Stomach (tissue), 4 donors: ENCODE data around the gene STAT1.

ENCODE experiments used
- EP300 ChIP-seq: sonication (generic); formaldehyde crosslinking; IDR thresholded peaks from one replicate; pipeline ENCODE4 v1.6.1; 2017; ENCODE audit warnings: antibody characterized with exemption
- TF ChIP-seq, protein P1 (sequence below), 7 experiments: fragments of 450-650 bp in 4 of 7; fragments of 200-600 bp in 3 of 7; sonication (generic) in 3 of 7; IDR thresholded peaks; one replicate each; pipeline ENCODE4 v1.5.1; 2016 to 2019; ENCODE audit warnings: antibody characterized with exemption in 7 of 7, control low read depth in 2 of 7, mild to moderate bottlenecking in 1 of 7

GRCh38 chr2:191051177-191051576 lies 37.2 kb upstream of the STAT1 start:
- TF ChIP-seq, protein P1, sequence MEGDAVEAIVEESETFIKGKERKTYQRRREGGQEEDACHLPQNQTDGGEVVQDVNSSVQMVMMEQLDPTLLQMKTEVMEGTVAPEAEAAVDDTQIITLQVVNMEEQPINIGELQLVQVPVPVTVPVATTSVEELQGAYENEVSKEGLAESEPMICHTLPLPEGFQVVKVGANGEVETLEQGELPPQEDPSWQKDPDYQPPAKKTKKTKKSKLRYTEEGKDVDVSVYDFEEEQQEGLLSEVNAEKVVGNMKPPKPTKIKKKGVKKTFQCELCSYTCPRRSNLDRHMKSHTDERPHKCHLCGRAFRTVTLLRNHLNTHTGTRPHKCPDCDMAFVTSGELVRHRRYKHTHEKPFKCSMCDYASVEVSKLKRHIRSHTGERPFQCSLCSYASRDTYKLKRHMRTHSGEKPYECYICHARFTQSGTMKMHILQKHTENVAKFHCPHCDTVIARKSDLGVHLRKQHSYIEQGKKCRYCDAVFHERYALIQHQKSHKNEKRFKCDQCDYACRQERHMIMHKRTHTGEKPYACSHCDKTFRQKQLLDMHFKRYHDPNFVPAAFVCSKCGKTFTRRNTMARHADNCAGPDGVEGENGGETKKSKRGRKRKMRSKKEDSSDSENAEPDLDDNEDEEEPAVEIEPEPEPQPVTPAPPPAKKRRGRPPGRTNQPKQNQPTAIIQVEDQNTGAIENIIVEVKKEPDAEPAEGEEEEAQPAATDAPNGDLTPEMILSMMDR (IDR thresholded peaks at IDR 0.05): no peak
- TF ChIP-seq EP300: no peak
